Thyroid gland (tissue), 4 donors: ENCODE measurements around the gene LDLRAD3. TPM values are rescaled to one million over a fixed set of nuclear protein-coding genes. Genes with fewer than 3 reads are reported as not detected.

Source experiments
- DNase-seq, 2 donors: peaks; one replicate each; pipeline ENCODE4 v3.0.0-alpha.2; 2019
- H3K27ac ChIP-seq, 3 donors: fragments of 200-600 bp; sonication (generic); 1 replicate in 2 of 3; 2 replicates in 1 of 3; pipeline ENCODE4 v1.5.1; 2016 to 2019; ENCODE audit warnings: mild to moderate bottlenecking in 1 of 3, moderate library complexity in 1 of 3
- H3K27me3 ChIP-seq: fragments of 200-600 bp; sonication (generic); one replicate; pipeline ENCODE4 v1.5.1; 2019
- H3K36me3 ChIP-seq, 2 donors: fragments of 200-600 bp; sonication (generic); one replicate each; pipeline ENCODE4 v1.5.1; 2016 to 2019
- H3K4me1 ChIP-seq, 2 donors: fragments of 200-600 bp; sonication (generic); one replicate each; pipeline ENCODE4 v1.5.1; 2017 to 2019
- H3K4me3 ChIP-seq, 3 donors: fragments of 200-600 bp; sonication (generic); replicated peaks in 1 of 3; 1 replicate in 2 of 3; 2 replicates in 1 of 3; pipeline ENCODE4 v1.5.1; 2016; ENCODE audit warnings: mild to moderate bottlenecking in 1 of 3
- H3K9me3 ChIP-seq: fragments of 200-600 bp; sonication (generic); one replicate; pipeline ENCODE4 v1.5.1; 2017
- CTCF ChIP-seq, 6 experiments: fragments of 200-600 bp in 3 of 6; fragments of 450-650 bp in 3 of 6; sonication (generic) in 3 of 6; IDR thresholded peaks; one replicate each; pipeline ENCODE4 v1.5.1; 2016 to 2019; ENCODE audit warnings: antibody characterized with exemption in 6 of 6, mild to moderate bottlenecking in 2 of 6, inconsistent platforms in 1 of 6, moderate library complexity in 1 of 6
- POLR2A ChIP-seq, 2 donors: fragments of 450-650 bp; IDR thresholded peaks; one replicate each; pipeline ENCODE4 v1.6.1; 2017; ENCODE audit warnings: antibody characterized with exemption in 2 of 2, mild to moderate bottlenecking in 2 of 2, moderate library complexity in 1 of 2
- WGBS, 2 donors: methylation state at CpG; one replicate each; pipeline ENCODE4 v1.1.5; 2017; 5-methylcytosine and 5-hydroxymethylcytosine counted together
- intact Hi-C: fragments of 100-400 bp; cut with DNase I; formaldehyde crosslinking; loops from one replicate; pipeline ENCODE4 v1.15.1; 2023
- total RNA-seq, 4 donors: library from RNA; depleted of rRNA; stranded (reverse); fragments of >200 nt; gene quantifications; one replicate each; pipeline ENCODE4 v1.2.3, GENCODE V29; 2016

Gene LDLRAD3
- total RNA-seq, 4 donors from 2014 or later, result 3.6 to 9.3 (median 6.2) TPM

- no peak for DNase-seq
- intact Hi-C loops, result no loop called here
- no peak overlapping the region for H3K27ac ChIP-seq
- no peaks in the 10 kb centered on the region for H3K36me3 ChIP-seq
- H3K4me1 ChIP-seq, result no peaks in the 10 kb centered on the region
- TF ChIP-seq CTCF (IDR thresholded peaks at IDR 0.05), result no peak
- TF ChIP-seq POLR2A (IDR thresholded peaks at IDR 0.05), result no peak
- no peak overlapping the region for H3K4me3 ChIP-seq
- no peaks in the 10 kb centered on the region for H3K9me3 ChIP-seq
- 89 to 93% methylated on average over 4 of the region's 4 CpGs for WGBS, 2 donors
- no peaks in the 10 kb centered on the region for H3K27me3 ChIP-seq
Observed at GRCh38 chr11:35917676-35918075, 26.2 kb upstream of the LDLRAD3 start.

GRCh38 chr11:35918716-35919115 is 25.1 kb upstream of the LDLRAD3 start:
- H3K4me3 ChIP-seq, result no peak overlapping the region
- no peak overlapping the region for H3K27ac ChIP-seq
- H3K27me3 ChIP-seq, result no peaks in the 10 kb centered on the region
- 91 to 97% methylated on average over 2 of the region's 2 CpGs for WGBS, 2 donors
- H3K9me3 ChIP-seq, result no peaks in the 10 kb centered on the region
- no peaks in the 10 kb centered on the region for H3K4me1 ChIP-seq
- no peaks in the 10 kb centered on the region for H3K36me3 ChIP-seq
- intact Hi-C loops, result no loop called here
- TF ChIP-seq CTCF (IDR thresholded peaks at IDR 0.05), result no peak
- TF ChIP-seq POLR2A (IDR thresholded peaks at IDR 0.05), result no peak
- no peak for DNase-seq

- intact Hi-C loops, result no loop called here
- no peaks in the 10 kb centered on the region for H3K27me3 ChIP-seq
- H3K9me3 ChIP-seq, result no peaks in the 10 kb centered on the region
- no peaks in the 10 kb centered on the region for H3K4me1 ChIP-seq
- no peaks in the 10 kb centered on the region for H3K36me3 ChIP-seq
- no peak for DNase-seq
- H3K27ac ChIP-seq, result no peak overlapping the region
- WGBS, 2 donors, result 67 to 69% methylated on average over 3 of the region's 3 CpGs
- TF ChIP-seq CTCF (IDR thresholded peaks at IDR 0.05) (no peak), POLR2A (IDR thresholded peaks at IDR 0.05) (no peak)
- no peak overlapping the region for H3K4me3 ChIP-seq
Observed at GRCh38 chr11:35919244-35919643, 24.6 kb upstream of the LDLRAD3 start.

- no peaks in the 10 kb centered on the region for H3K27me3 ChIP-seq
- TF ChIP-seq POLR2A (IDR thresholded peaks at IDR 0.05), result no peak
- TF ChIP-seq CTCF (IDR thresholded peaks at IDR 0.05), result no peak
- H3K9me3 ChIP-seq, result no peaks in the 10 kb centered on the region
- intact Hi-C loops, result no loop called here
- no peaks in the 10 kb centered on the region for H3K36me3 ChIP-seq
- DNase-seq, result no peak
- WGBS, 2 donors, result 41 to 48% methylated on average over 4 of the region's 4 CpGs
- H3K27ac ChIP-seq, result no peak overlapping the region
- H3K4me1 ChIP-seq, result no peaks in the 10 kb centered on the region
- H3K4me3 ChIP-seq, result no peak overlapping the region
Observed at GRCh38 chr11:35923452-35923851, 20.4 kb upstream of the LDLRAD3 start.

DNA sequence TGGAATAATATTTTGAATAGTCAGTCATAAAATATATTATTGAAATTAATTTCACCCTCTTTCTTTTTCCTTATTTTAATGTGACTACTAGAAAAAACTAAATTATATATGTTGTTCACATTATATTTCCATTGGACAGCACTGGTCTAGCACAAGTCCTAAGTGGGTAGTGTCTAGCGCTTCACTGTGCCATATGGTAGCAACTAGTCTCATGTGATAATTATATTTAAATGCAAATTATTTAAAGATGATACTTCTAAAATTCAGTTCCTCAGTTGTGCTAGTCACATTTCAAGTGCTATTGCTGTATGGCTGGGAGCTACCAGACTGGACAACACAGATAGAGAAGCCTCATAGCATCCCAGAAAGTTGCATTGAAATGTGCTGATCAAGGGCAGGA is 19.1 kb upstream of the LDLRAD3 start:
- Histone ChIP-seq H3K36me3 (no peaks in the 10 kb centered on the region), H3K27ac (no peak overlapping the region), H3K4me3 (no peak overlapping the region), H3K9me3 (no peaks in the 10 kb centered on the region), H3K27me3 (no peaks in the 10 kb centered on the region), H3K4me1 (no peaks in the 10 kb centered on the region)
- no peak for DNase-seq
- no peak for TF ChIP-seq POLR2A (IDR thresholded peaks at IDR 0.05)
- TF ChIP-seq CTCF (IDR thresholded peaks at IDR 0.05), result no peak
- WGBS, 2 donors, result 89 to 97% methylated on average over 1 of the region's 1 CpG
- intact Hi-C loops, result no loop called here
